Measurements from ENCODE around the gene GABPB2.
"Not testable (repeated sequence)": the region's sequence is repeated elsewhere in the genome, so short reads cannot be mapped to it uniquely, and the experiment has no call there.

Gene GABPB2

GRCh38 chr1:151072224-151072623, 1.7 kb downstream of the GABPB2 start:
- DNase-seq (ENCODE audit: insufficient read length, low spot score): no peak
- no peak for TF ChIP-seq POU2F2 (IDR thresholded peaks at IDR 0.05; ENCODE audit: low read depth, low read length)
- FAIRE-seq: no peak

DNA sequence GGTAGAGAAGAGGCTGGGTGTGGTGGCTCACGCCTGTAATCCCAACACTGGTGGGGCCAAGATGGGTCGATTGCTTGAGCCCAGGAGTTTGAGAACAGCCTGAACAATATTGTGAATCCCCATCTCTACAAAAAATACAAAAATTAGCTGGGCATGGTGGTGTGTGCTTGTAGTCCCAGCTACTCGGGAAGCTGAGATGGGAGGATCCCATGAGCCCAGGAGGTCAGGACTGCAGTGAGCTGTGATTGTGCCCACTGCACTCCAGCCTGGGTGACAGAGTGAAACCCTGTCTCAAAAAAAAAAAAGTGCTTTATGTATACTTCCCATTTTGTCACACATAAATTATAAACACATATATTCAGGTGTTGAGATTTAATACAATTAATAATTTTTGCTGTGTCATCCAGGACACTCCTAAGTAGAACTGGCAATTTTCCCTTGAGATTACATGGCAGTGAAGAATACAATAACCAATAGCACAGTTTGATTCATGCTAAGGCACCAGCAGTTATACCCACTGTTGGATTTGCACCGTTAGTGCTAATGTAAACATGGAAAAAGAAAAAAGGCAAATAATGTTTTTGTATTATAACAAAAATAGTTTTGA, 15.5 kb downstream of the GABPB2 start:
- no peak for TF ChIP-seq SPI1 (IDR thresholded peaks at IDR 0.05; ENCODE audit: low read depth, low read length)
- TF ChIP-seq TAF1 (IDR thresholded peaks at IDR 0.05; ENCODE audit: low read depth, low read length): no peak
- TF ChIP-seq POU2F2 (IDR thresholded peaks at IDR 0.05; ENCODE audit: low read depth, low read length): no peak
- TF ChIP-seq PAX5 (IDR thresholded peaks at IDR 0.05; ENCODE audit: insufficient read depth, low read length, severe bottlenecking): no peak
- TF ChIP-seq POLR2AphosphoS5 (IDR thresholded peaks at IDR 0.05; ENCODE audit: low read depth, low read length): no peak
- no peak for TF ChIP-seq POLR2A (IDR thresholded peaks at IDR 0.05; ENCODE audit: low read depth, low read length)
- FAIRE-seq (no peak), DNase-seq (ENCODE audit: insufficient read length, low spot score) (no peak)

- FAIRE-seq; DNase-seq (ENCODE audit: insufficient read length, low spot score): not testable (repeated sequence)
Measured at GRCh38 chr1:151097426-151097825, 26.9 kb downstream of the GABPB2 start.

GRCh38 chr1:151098126-151098525, 27.6 kb downstream of the GABPB2 start:
- DNase-seq (ENCODE audit: insufficient read length, low spot score) (no peak), FAIRE-seq (no peak)
- no peak for TF ChIP-seq TAF1 (IDR thresholded peaks at IDR 0.05; ENCODE audit: low read depth, low read length)
- no peak for TF ChIP-seq POU2F2 (IDR thresholded peaks at IDR 0.05; ENCODE audit: low read depth, low read length)
- no peak for TF ChIP-seq POLR2AphosphoS5 (IDR thresholded peaks at IDR 0.05; ENCODE audit: low read depth, low read length)
- TF ChIP-seq PAX5 (IDR thresholded peaks at IDR 0.05; ENCODE audit: insufficient read depth, low read length, severe bottlenecking): no peak
- no peak for TF ChIP-seq POLR2A (IDR thresholded peaks at IDR 0.05; ENCODE audit: low read depth, low read length)
- no peak for TF ChIP-seq SPI1 (IDR thresholded peaks at IDR 0.05; ENCODE audit: low read depth, low read length)

- no peak for TF ChIP-seq POLR2A (IDR thresholded peaks at IDR 0.05; ENCODE audit: low read depth, low read length)
- TF ChIP-seq PAX5 (IDR thresholded peaks at IDR 0.05; ENCODE audit: insufficient read depth, low read length, severe bottlenecking): no peak
- TF ChIP-seq POLR2AphosphoS5 (IDR thresholded peaks at IDR 0.05; ENCODE audit: low read depth, low read length): no peak
- TF ChIP-seq SPI1 (IDR thresholded peaks at IDR 0.05; ENCODE audit: low read depth, low read length): no peak
- TF ChIP-seq TAF1 (IDR thresholded peaks at IDR 0.05; ENCODE audit: low read depth, low read length): no peak
- no peak for TF ChIP-seq POU2F2 (IDR thresholded peaks at IDR 0.05; ENCODE audit: low read depth, low read length)
- DNase-seq (ENCODE audit: insufficient read length, low spot score): no peak
- no peak for FAIRE-seq
Measured at GRCh38 chr1:151104630-151105029, 34.1 kb downstream of the GABPB2 start.

DNA sequence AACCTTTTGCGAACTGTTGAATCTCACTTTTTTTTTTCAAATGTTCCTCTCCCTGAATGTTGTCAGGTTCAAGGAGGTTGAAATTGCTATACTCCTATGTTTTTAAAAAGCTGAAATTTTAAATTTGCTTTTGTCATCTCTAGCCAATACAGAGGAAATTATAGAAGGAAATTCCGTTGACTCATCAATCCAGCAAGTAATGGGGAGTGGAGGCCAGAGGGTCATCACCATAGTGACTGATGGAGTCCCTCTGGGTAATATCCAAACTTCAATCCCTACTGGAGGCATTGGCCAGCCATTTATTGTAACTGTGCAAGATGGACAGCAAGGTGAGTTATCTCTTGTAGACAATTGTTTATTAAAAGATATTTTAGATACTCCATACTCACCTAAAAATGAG, 36.3 kb downstream of the GABPB2 start:
- no peak for FAIRE-seq
- DNase-seq (ENCODE audit: insufficient read length, low spot score): no peak
- TF ChIP-seq POU2F2 (IDR thresholded peaks at IDR 0.05; ENCODE audit: low read depth, low read length) (no peak), SPI1 (IDR thresholded peaks at IDR 0.05; ENCODE audit: low read depth, low read length) (no peak), TAF1 (IDR thresholded peaks at IDR 0.05; ENCODE audit: low read depth, low read length) (no peak), POLR2AphosphoS5 (IDR thresholded peaks at IDR 0.05; ENCODE audit: low read depth, low read length) (no peak), PAX5 (IDR thresholded peaks at IDR 0.05; ENCODE audit: insufficient read depth, low read length, severe bottlenecking) (no peak), POLR2A (IDR thresholded peaks at IDR 0.05; ENCODE audit: low read depth, low read length) (no peak)

- TF ChIP-seq SPI1 (IDR thresholded peaks at IDR 0.05; ENCODE audit: low read depth, low read length) (no peak), POLR2A (IDR thresholded peaks at IDR 0.05; ENCODE audit: low read depth, low read length) (no peak), TAF1 (IDR thresholded peaks at IDR 0.05; ENCODE audit: low read depth, low read length) (no peak), PAX5 (IDR thresholded peaks at IDR 0.05; ENCODE audit: insufficient read depth, low read length, severe bottlenecking) (no peak), POLR2AphosphoS5 (IDR thresholded peaks at IDR 0.05; ENCODE audit: low read depth, low read length) (no peak)
- no peak for FAIRE-seq
Measured at GRCh38 chr1:151108331-151108730, 37.8 kb downstream of the GABPB2 start.

GRCh38 chr1:151113877-151114276, 43.3 kb downstream of the GABPB2 start:
- FAIRE-seq: no peak
- DNase-seq (ENCODE audit: insufficient read length, low spot score): no peak
- TF ChIP-seq TAF1 (IDR thresholded peaks at IDR 0.05; ENCODE audit: low read depth, low read length): no peak
- no peak for TF ChIP-seq PAX5 (IDR thresholded peaks at IDR 0.05; ENCODE audit: insufficient read depth, low read length, severe bottlenecking)
- TF ChIP-seq POLR2AphosphoS5 (IDR thresholded peaks at IDR 0.05; ENCODE audit: low read depth, low read length): no peak
- no peak for TF ChIP-seq POLR2A (IDR thresholded peaks at IDR 0.05; ENCODE audit: low read depth, low read length)
- no peak for TF ChIP-seq SPI1 (IDR thresholded peaks at IDR 0.05; ENCODE audit: low read depth, low read length)
- no peak for TF ChIP-seq POU2F2 (IDR thresholded peaks at IDR 0.05; ENCODE audit: low read depth, low read length)

More at GRCh38 chr1:151108331-151108730, 37.8 kb downstream of the GABPB2 start:
- no peak for DNase-seq (ENCODE audit: insufficient read length, low spot score)

DNA sequence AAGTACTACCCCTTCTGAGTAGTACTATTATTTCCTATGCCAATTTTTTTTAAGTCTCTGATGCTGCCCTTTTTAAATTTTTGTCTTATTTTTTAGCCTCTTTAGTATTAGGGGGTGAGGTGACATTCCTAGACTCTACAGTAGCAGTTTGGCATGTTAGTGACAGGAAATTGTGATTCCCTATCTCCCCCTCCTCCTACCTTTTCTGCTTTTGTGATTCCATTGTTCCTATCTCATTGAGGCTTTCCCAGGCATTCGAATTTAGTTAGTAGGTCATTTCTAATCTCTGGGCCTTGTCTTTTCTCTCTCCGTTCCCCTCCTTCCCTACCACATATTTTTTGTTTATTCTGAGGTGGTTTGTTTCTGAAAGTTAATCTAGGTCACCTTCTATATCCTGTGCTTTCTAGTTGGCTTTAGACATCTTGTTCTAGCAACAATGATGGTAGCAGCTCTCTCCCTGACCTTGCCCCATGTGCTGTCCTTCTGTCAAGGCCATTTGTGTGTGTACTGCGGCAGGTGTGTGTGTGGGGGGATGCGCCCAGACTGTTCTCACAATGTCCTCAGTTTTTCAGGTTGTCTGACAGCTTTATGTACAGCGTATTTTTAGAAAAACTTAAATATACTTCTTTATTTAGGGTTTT, 54.3 kb downstream of the GABPB2 start:
- no peak for TF ChIP-seq SPI1 (IDR thresholded peaks at IDR 0.05; ENCODE audit: low read depth, low read length)
- TF ChIP-seq TAF1 (IDR thresholded peaks at IDR 0.05; ENCODE audit: low read depth, low read length): no peak
- TF ChIP-seq PAX5 (IDR thresholded peaks at IDR 0.05; ENCODE audit: insufficient read depth, low read length, severe bottlenecking): no peak
- FAIRE-seq (no peak), DNase-seq (ENCODE audit: insufficient read length, low spot score) (no peak)

GRCh38 chr1:151128800-151129199, 58.2 kb downstream of the GABPB2 start:
- FAIRE-seq: no peak
- DNase-seq (ENCODE audit: insufficient read length, low spot score): no peak
- no peak for TF ChIP-seq PAX5 (IDR thresholded peaks at IDR 0.05; ENCODE audit: insufficient read depth, low read length, severe bottlenecking)
